Heart left ventricle (tissue), 13 donors: ENCODE data around the gene S100PBP.

Experiments
- POLR2A ChIP-seq, 2 donors: fragments of 450-650 bp; IDR thresholded peaks; one replicate each; pipeline ENCODE4 v1.6.1; 2017; ENCODE audit warnings: antibody characterized with exemption in 2 of 2, mild to moderate bottlenecking in 2 of 2, moderate library complexity in 2 of 2
- TF ChIP-seq, protein P1 (sequence below), 12 donors: fragments of 200-600 bp; sonication (generic) in 4 of 12; IDR thresholded peaks; one replicate each; pipeline versions ENCODE4 v1.5.0 to v1.8.0; 2018 to 2022; ENCODE audit warnings: antibody characterized with exemption in 12 of 12, mild to moderate bottlenecking in 5 of 12
- donor health status: ischemic (EF 13 %, LVEDD 7.1; RV severe dilation, severe dysfunction).
- donor health status: DM: no; HTN: yes; CAD: no.
- donor health status: DM: no; HTN: no; CAD: no.
- donor health status: ischemic (EF 25% LVEDD 6.9; RV normal size, moderate dysfunction).
- donor health status: ischemic (EF 25% LVEDD 5.7; RV mildly dilated, moderate dysfunction).
- donor health status: ischemic (EF 35%, LVEDD 5.7; RV mildly dilated, moderate dysfunction).
- donor health status: nonischemic (EF 11% LVEDD 7.7; RV severe dilation, severe dysfunction).
- donor health status: DM: yes; HTN: yes; CAD: no.
- donor health status: PGD.
- donor health status: ischemic (EF 29% LVEDD 5.4; RV normal size, mild dysfunction).
- donor health status: nonischemic (EF 23%, LVEDD 6.1; RV moderate dilation, normal function).

DNA sequence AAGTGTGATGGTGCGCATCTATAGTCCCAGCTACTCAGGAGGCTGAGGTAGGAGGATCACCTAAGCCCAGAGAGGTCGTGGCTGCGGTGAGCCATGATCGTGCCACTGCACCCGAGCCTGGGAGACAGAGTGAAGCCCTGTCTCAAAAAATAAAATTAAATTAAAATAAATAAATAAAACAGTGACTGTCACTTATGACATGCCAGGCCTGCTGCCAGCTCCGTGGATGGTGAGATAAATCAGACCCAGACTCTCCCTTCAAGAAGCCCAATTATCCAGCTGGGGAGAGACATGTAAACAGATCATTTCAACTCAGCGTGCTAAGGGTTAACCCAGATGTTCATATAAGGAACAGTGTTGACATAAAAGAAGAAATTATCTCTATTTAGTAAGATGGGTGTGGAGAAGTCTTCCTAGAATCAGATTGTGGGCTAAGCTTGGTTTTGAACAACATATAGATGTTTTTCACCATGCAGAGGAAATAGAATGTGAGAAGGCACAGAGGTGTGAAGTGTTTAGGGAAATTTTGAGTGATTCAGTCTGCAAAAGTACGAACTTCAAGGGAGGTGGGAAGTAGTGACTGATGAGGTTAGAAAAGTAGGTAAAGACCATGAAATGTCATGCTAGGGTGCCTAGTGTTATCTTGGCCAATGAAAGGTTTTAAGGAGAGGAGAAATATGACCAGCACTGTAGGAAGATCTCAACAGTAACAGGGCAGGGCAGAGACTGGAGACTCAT is 18.6 kb upstream of the S100PBP start:
- TF ChIP-seq, protein P1, sequence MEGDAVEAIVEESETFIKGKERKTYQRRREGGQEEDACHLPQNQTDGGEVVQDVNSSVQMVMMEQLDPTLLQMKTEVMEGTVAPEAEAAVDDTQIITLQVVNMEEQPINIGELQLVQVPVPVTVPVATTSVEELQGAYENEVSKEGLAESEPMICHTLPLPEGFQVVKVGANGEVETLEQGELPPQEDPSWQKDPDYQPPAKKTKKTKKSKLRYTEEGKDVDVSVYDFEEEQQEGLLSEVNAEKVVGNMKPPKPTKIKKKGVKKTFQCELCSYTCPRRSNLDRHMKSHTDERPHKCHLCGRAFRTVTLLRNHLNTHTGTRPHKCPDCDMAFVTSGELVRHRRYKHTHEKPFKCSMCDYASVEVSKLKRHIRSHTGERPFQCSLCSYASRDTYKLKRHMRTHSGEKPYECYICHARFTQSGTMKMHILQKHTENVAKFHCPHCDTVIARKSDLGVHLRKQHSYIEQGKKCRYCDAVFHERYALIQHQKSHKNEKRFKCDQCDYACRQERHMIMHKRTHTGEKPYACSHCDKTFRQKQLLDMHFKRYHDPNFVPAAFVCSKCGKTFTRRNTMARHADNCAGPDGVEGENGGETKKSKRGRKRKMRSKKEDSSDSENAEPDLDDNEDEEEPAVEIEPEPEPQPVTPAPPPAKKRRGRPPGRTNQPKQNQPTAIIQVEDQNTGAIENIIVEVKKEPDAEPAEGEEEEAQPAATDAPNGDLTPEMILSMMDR (IDR thresholded peaks at IDR 0.05) = no peak
- no peak for TF ChIP-seq POLR2A (IDR thresholded peaks at IDR 0.05)
